ENCODE results near the gene FHOD3.
"Not testable (repeated sequence)": the region's sequence is repeated elsewhere in the genome, so short reads cannot be mapped to it uniquely, and the experiment has no call there.

FHOD3 gene

GRCh38 chr18:36760598-36760997, 463.1 kb downstream of the FHOD3 start:
- Mint-ChIP-seq H3K36me3 (no peaks in the 10 kb centered on the region), H3K4me1 (no peaks in the 10 kb centered on the region), H3K27ac (no peak overlapping the region), H3K9me3 (no peaks in the 10 kb centered on the region), H3K27me3 (peaks cover 7% of the 10 kb centered on the region), H3K4me3 (no peak overlapping the region)
- DNase-seq (ENCODE audit: low spot score in 2 of 2) (no peak), ATAC-seq (ENCODE audit: low read depth) (no peak)

- Mint-ChIP-seq H3K27ac (no peak overlapping the region), H3K36me3 (no peaks in the 10 kb centered on the region), H3K4me1 (no peaks in the 10 kb centered on the region), H3K9me3 (no peaks in the 10 kb centered on the region), H3K27me3 (peaks cover 5% of the 10 kb centered on the region), H3K4me3 (no peak overlapping the region)
- DNase-seq (ENCODE audit: low spot score in 2 of 2), result no peak
- ATAC-seq (ENCODE audit: low read depth), result no peak
These were observed 463.7 kb downstream of the FHOD3 start for GRCh38 chr18:36761186-36761698.

GRCh38 chr18:36762074-36762473, 464.6 kb downstream of the FHOD3 start:
- no peak for ATAC-seq (ENCODE audit: low read depth)
- no peak for DNase-seq (ENCODE audit: low spot score in 2 of 2)
- peaks cover 5% of the 10 kb centered on the region for H3K27me3 Mint-ChIP-seq
- no peak overlapping the region for H3K27ac Mint-ChIP-seq
- H3K4me1 Mint-ChIP-seq, result no peaks in the 10 kb centered on the region
- H3K9me3 Mint-ChIP-seq, result no peaks in the 10 kb centered on the region
- H3K4me3 Mint-ChIP-seq, result no peak overlapping the region
- H3K36me3 Mint-ChIP-seq, result no peaks in the 10 kb centered on the region

GRCh38 chr18:36762965-36763364, 465.5 kb downstream of the FHOD3 start:
- not testable (repeated sequence) for DNase-seq (ENCODE audit: low spot score in 2 of 2); ATAC-seq (ENCODE audit: low read depth); H3K36me3 Mint-ChIP-seq; H3K4me3 Mint-ChIP-seq; H3K27ac Mint-ChIP-seq; H3K4me1 Mint-ChIP-seq; H3K9me3 Mint-ChIP-seq; H3K27me3 Mint-ChIP-seq

- Mint-ChIP-seq H3K27me3 (peaks cover 1% of the 10 kb centered on the region), H3K36me3 (no peaks in the 10 kb centered on the region), H3K27ac (no peak overlapping the region), H3K9me3 (no peaks in the 10 kb centered on the region), H3K4me1 (peaks cover 8% of the 10 kb centered on the region), H3K4me3 (no peak overlapping the region)
- DNase-seq (ENCODE audit: low spot score in 2 of 2) (no peak), ATAC-seq (ENCODE audit: low read depth) (no peak)
These were observed 469.3 kb downstream of the FHOD3 start for GRCh38 chr18:36766836-36767235.

GRCh38 chr18:36769172-36769571, 471.7 kb downstream of the FHOD3 start:
- peaks cover 1% of the 10 kb centered on the region for H3K27me3 Mint-ChIP-seq
- no peak overlapping the region for H3K4me3 Mint-ChIP-seq
- ATAC-seq (ENCODE audit: low read depth), result no peak
- peaks cover 8% of the 10 kb centered on the region for H3K4me1 Mint-ChIP-seq
- no peak overlapping the region for H3K27ac Mint-ChIP-seq
- no peak for DNase-seq (ENCODE audit: low spot score in 2 of 2)
- H3K9me3 Mint-ChIP-seq, result no peaks in the 10 kb centered on the region
- no peaks in the 10 kb centered on the region for H3K36me3 Mint-ChIP-seq

- Mint-ChIP-seq H3K4me3 (no peak overlapping the region), H3K27me3 (peaks cover 1% of the 10 kb centered on the region), H3K4me1 (peaks cover 8% of the 10 kb centered on the region), H3K27ac (no peak overlapping the region), H3K36me3 (no peaks in the 10 kb centered on the region), H3K9me3 (no peaks in the 10 kb centered on the region)
- no peak for ATAC-seq (ENCODE audit: low read depth)
- DNase-seq (ENCODE audit: low spot score in 2 of 2), result no peak
These were observed 472.2 kb downstream of the FHOD3 start for GRCh38 chr18:36769611-36770314.

- DNase-seq (ENCODE audit: low spot score in 2 of 2) (no peak), ATAC-seq (ENCODE audit: low read depth) (no peak)
- peaks cover 1% of the 10 kb centered on the region for H3K27me3 Mint-ChIP-seq
- H3K4me1 Mint-ChIP-seq, result peaks cover 8% of the 10 kb centered on the region
- H3K36me3 Mint-ChIP-seq, result no peaks in the 10 kb centered on the region
- no peak overlapping the region for H3K4me3 Mint-ChIP-seq
- no peak overlapping the region for H3K27ac Mint-ChIP-seq
- H3K9me3 Mint-ChIP-seq, result no peaks in the 10 kb centered on the region
These were observed 472.9 kb downstream of the FHOD3 start for GRCh38 chr18:36770315-36770946.

GRCh38 chr18:36771245-36771644, 473.7 kb downstream of the FHOD3 start:
- DNase-seq (ENCODE audit: low spot score in 2 of 2) (no peak), ATAC-seq (ENCODE audit: low read depth) (no peak)
- Mint-ChIP-seq H3K27ac (no peak overlapping the region), H3K9me3 (no peaks in the 10 kb centered on the region), H3K36me3 (no peaks in the 10 kb centered on the region), H3K4me1 (peaks cover 8% of the 10 kb centered on the region), H3K27me3 (peaks cover 1% of the 10 kb centered on the region), H3K4me3 (no peak overlapping the region)

GRCh38 chr18:36772241-36772723, 474.8 kb downstream of the FHOD3 start:
- peaks cover 8% of the 10 kb centered on the region for H3K4me1 Mint-ChIP-seq
- ATAC-seq (ENCODE audit: low read depth), result no peak
- no peak overlapping the region for H3K4me3 Mint-ChIP-seq
- no peak for DNase-seq (ENCODE audit: low spot score in 2 of 2)
- no peak overlapping the region for H3K27ac Mint-ChIP-seq
- H3K27me3 Mint-ChIP-seq, result peaks cover 1% of the 10 kb centered on the region
- H3K36me3 Mint-ChIP-seq, result no peaks in the 10 kb centered on the region
- H3K9me3 Mint-ChIP-seq, result no peaks in the 10 kb centered on the region

- Mint-ChIP-seq H3K27ac (no peak overlapping the region), H3K4me3 (no peak overlapping the region)
These were observed 477.9 kb downstream of the FHOD3 start for GRCh38 chr18:36775396-36775795.

GRCh38 chr18:36776650-36777049, 479.1 kb downstream of the FHOD3 start:
- peaks cover 2% of the 10 kb centered on the region for H3K36me3 Mint-ChIP-seq
- H3K27ac Mint-ChIP-seq, result no peak overlapping the region
- H3K4me1 Mint-ChIP-seq, result peaks cover under 1% of the 10 kb centered on the region
- no peak overlapping the region for H3K4me3 Mint-ChIP-seq
- ATAC-seq (ENCODE audit: low read depth), result no peak
- H3K27me3 Mint-ChIP-seq, result no peaks in the 10 kb centered on the region
- no peak for DNase-seq (ENCODE audit: low spot score in 2 of 2)
- no peaks in the 10 kb centered on the region for H3K9me3 Mint-ChIP-seq

More at GRCh38 chr18:36775396-36775795, 477.9 kb downstream of the FHOD3 start:
- Mint-ChIP-seq H3K36me3 (peaks cover 2% of the 10 kb centered on the region), H3K4me1 (peaks cover 8% of the 10 kb centered on the region), H3K9me3 (no peaks in the 10 kb centered on the region), H3K27me3 (no peaks in the 10 kb centered on the region)
- DNase-seq (ENCODE audit: low spot score in 2 of 2) (no peak), ATAC-seq (ENCODE audit: low read depth) (no peak)

- H3K4me3 Mint-ChIP-seq, result no peak overlapping the region
These were observed 480.1 kb downstream of the FHOD3 start for GRCh38 chr18:36777566-36777965.

GRCh38 chr18:36780748-36781147, 483.2 kb downstream of the FHOD3 start:
- no peaks in the 10 kb centered on the region for H3K27me3 Mint-ChIP-seq
- no peak overlapping the region for H3K27ac Mint-ChIP-seq
- ATAC-seq (ENCODE audit: low read depth) (no peak), DNase-seq (ENCODE audit: low spot score in 2 of 2) (no peak)
- no peaks in the 10 kb centered on the region for H3K4me1 Mint-ChIP-seq
- no peaks in the 10 kb centered on the region for H3K9me3 Mint-ChIP-seq
- no peak overlapping the region for H3K4me3 Mint-ChIP-seq
- peaks cover 3% of the 10 kb centered on the region for H3K36me3 Mint-ChIP-seq

More at GRCh38 chr18:36777566-36777965, 480.1 kb downstream of the FHOD3 start:
- Mint-ChIP-seq H3K27ac (no peak overlapping the region), H3K36me3 (peaks cover 2% of the 10 kb centered on the region), H3K9me3 (no peaks in the 10 kb centered on the region), H3K4me1 (no peaks in the 10 kb centered on the region), H3K27me3 (no peaks in the 10 kb centered on the region)
- DNase-seq (ENCODE audit: low spot score in 2 of 2) (no peak), ATAC-seq (ENCODE audit: low read depth) (no peak)
